B cell (primary cell): ENCODE measurements around the gene TAF1A. TPM values are rescaled to one million over a fixed set of nuclear protein-coding genes. Genes with fewer than 3 reads are reported as not detected.
A peak's percentile ranks its signal among the peaks of the same experiment; 100 is the strongest.

ENCODE experiments used
- ATAC-seq: fragments of 200-7000 bp; cut with Tn5 transposase; one replicate; pipeline ENCODE4 v1.10.0; 2021; ENCODE audit warnings: low read depth, mild to moderate bottlenecking, moderate number of reproducible peaks, moderate library complexity
- CTCF ChIA-PET: fragments of 350-600 bp; sonication (Branson Sonifier 250); formaldehyde crosslinking; loops from one replicate; lab custom pipeline; 2021; ENCODE audit warnings: antibody characterized with exemption, inconsistent platforms; lab: Charles Lee
- POLR2A ChIA-PET: fragments of 350-600 bp; sonication (Branson Sonifier 250); formaldehyde crosslinking; loops from one replicate; lab custom pipeline; 2021; ENCODE audit warnings: antibody characterized with exemption; lab: Charles Lee
- DNase-seq: peaks from one replicate; pipeline ENCODE4 v3.0.0; 2013
- H2AFZ ChIP-seq: 2 replicates; pipeline ENCODE4 v1.6.1; 2012; ENCODE audit warnings: mild to moderate bottlenecking, low read depth, low read length; ENCODE audit not compliant: insufficient read depth, poor library complexity, severe bottlenecking
- H3K27ac ChIP-seq, 2 donors: 1 replicate in 1 of 2; 2 replicates in 1 of 2; pipeline ENCODE4 v1.5.1; 2012 to 2013; ENCODE audit warnings: low read length in 2 of 2, mild to moderate bottlenecking in 2 of 2, moderate library complexity in 1 of 2
- H3K27me3 ChIP-seq, 4 experiments: fragments of 200-600 bp in 1 of 4; sonication (generic) in 1 of 4; replicated peaks in 1 of 4; 1 replicate in 2 of 4; 2 replicates in 2 of 4; pipeline versions ENCODE4 v1.6.1 to v1.7.0; 2013 to 2016; ENCODE audit warnings: low read length in 3 of 4, mild to moderate bottlenecking in 2 of 4, mixed read lengths in 1 of 4, moderate library complexity in 1 of 4; ENCODE audit not compliant: insufficient read depth in 4 of 4, control insufficient read depth in 3 of 4; ENCODE audit errors: control extremely low read depth in 1 of 4
- H3K36me3 ChIP-seq, 2 experiments: replicated peaks in 1 of 2; 1 replicate in 1 of 2; 2 replicates in 1 of 2; pipeline versions ENCODE4 v1.6.1 to v1.7.1; 2013; ENCODE audit warnings: low read length in 1 of 2; ENCODE audit not compliant: insufficient read depth in 2 of 2, control insufficient read depth in 1 of 2; ENCODE audit errors: control extremely low read depth in 1 of 2, extremely low read depth in 1 of 2
- H3K4me1 ChIP-seq, 2 donors: fragments of 200-600 bp in 1 of 2; sonication (generic) in 1 of 2; 1 replicate in 1 of 2; 2 replicates in 1 of 2; pipeline versions ENCODE4 v1.5.1 to v1.6.1; 2013 to 2017; ENCODE audit warnings: low read length in 2 of 2; ENCODE audit not compliant: control insufficient read depth in 2 of 2, insufficient read depth in 2 of 2
- H3K4me2 ChIP-seq: replicated peaks from 2 replicates; pipeline ENCODE3; 2012; ENCODE audit warnings: mild to moderate bottlenecking, low read depth, low read length; ENCODE audit not compliant: poor library complexity, severe bottlenecking
- H3K4me3 ChIP-seq, 5 experiments: fragments of 200-600 bp in 1 of 5; sonication (generic) in 1 of 5; 1 replicate in 3 of 5; 2 replicates in 2 of 5; pipeline versions ENCODE4 v1.5.1 to v1.7.0; 2011 to 2016; ENCODE audit warnings: low read length in 4 of 5, mild to moderate bottlenecking in 4 of 5, low read depth in 2 of 5, control low read depth in 1 of 5, moderate library complexity in 1 of 5; ENCODE audit not compliant: insufficient read depth in 1 of 5; ENCODE audit errors: control extremely low read depth in 1 of 5, extremely low read depth in 1 of 5
- H3K79me2 ChIP-seq: fragments of 200-600 bp; sonication (generic); one replicate; pipeline ENCODE4 v1.6.0; 2016; ENCODE audit warnings: low read length; ENCODE audit not compliant: control insufficient read depth, insufficient read depth
- H3K9ac ChIP-seq: fragments of 200-600 bp; sonication (generic); 2 replicates; pipeline ENCODE4 v1.6.1; 2017; ENCODE audit warnings: mild to moderate bottlenecking, low read length, moderate library complexity
- H3K9me3 ChIP-seq, 3 donors: one replicate each; pipeline versions ENCODE4 v1.6.1 to v1.7.1; 2013; ENCODE audit warnings: low read length in 2 of 3; ENCODE audit not compliant: control insufficient read depth in 2 of 3, insufficient read depth in 1 of 3; ENCODE audit errors: control extremely low read depth in 1 of 3
- H4K20me1 ChIP-seq: 2 replicates; pipeline ENCODE4 v1.6.0; 2012; ENCODE audit warnings: mild to moderate bottlenecking, low read length; ENCODE audit not compliant: insufficient read depth, control insufficient read depth, poor library complexity, severe bottlenecking
- H3K27ac Mint-ChIP-seq: one replicate; pipeline ENCODE4 v1.8.0; 2021; ENCODE audit warnings: mixed read lengths
- H3K27me3 Mint-ChIP-seq: one replicate; pipeline ENCODE4 v1.8.0; 2021; ENCODE audit warnings: mixed read lengths
- H3K4me1 Mint-ChIP-seq: one replicate; pipeline ENCODE4 v1.8.0; 2021; ENCODE audit warnings: mixed read lengths
- H3K4me3 Mint-ChIP-seq: one replicate; pipeline ENCODE4 v1.8.0; 2021; ENCODE audit warnings: mixed read lengths
- H3K9me3 Mint-ChIP-seq: one replicate; pipeline ENCODE4 v1.8.0; 2022; ENCODE audit warnings: mixed read lengths; ENCODE audit not compliant: insufficient read depth
- EZH2 ChIP-seq: IDR thresholded peaks from 2 replicates; pipeline ENCODE4 v1.6.1; 2012; ENCODE audit warnings: borderline replicate concordance, low read depth, mild to moderate bottlenecking, moderate library complexity, low read length; ENCODE audit not compliant: insufficient read depth, poor library complexity, severe bottlenecking
- WGBS: methylation state at CpG from one replicate; pipeline ENCODE4 v1.1.5; 2013; ENCODE audit warnings: missing lambda C conversion rate; ENCODE audit not compliant: insufficient coverage; 5-methylcytosine and 5-hydroxymethylcytosine counted together
- intact Hi-C: fragments of 100-400 bp; cut with micrococcal nuclease; formaldehyde crosslinking; loops from one replicate; pipeline ENCODE4 v1.10.0; 2022
- polyA plus RNA-seq: library from polyadenylated mRNA; depleted of rRNA; stranded (reverse); fragments of >200 nt; gene quantifications from 2 replicates; pipeline ENCODE4 v1.2.3, GENCODE V29; 2012
- total RNA-seq, 2 donors: library from RNA; stranded (reverse); fragments of 120-200 nt in 1 of 2; gene quantifications; 1 replicate in 1 of 2; 2 replicates in 1 of 2; pipeline versions ENCODE4 v1.2.3 to v1.2.4, GENCODE V29; 2013 to 2022
- TF ChIP-seq, protein P1 (sequence below): fragments of 200-600 bp; IDR thresholded peaks from one replicate; pipeline ENCODE4 v1.8.0; 2022; ENCODE audit warnings: antibody characterized with exemption, mild to moderate bottlenecking

TAF1A gene
- total and polyA plus RNA-seq, 2 donors (not counting 1 experiment from before 2014, with no cell fraction given) = 12.7 to 23.7 TPM

DNA sequence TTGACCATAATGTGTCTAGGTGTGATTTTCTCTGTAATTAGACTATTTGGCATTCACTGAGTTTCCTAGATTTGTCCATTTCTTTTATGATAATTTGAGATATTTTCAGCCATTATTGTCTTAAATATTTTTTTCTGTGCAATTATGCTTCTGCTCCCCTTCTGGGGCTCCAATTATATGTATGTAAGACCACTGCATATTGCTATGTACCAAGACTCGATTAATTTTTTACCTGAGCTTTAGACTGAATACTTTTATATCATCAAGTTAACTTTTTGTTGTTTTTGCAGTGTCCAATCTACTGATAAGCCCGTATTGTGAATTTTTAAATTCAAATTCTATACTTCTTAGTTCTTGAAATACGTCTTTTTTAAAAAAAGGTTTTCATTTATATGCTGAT, 5.1 kb upstream of the TAF1A start:
- no peaks in the 10 kb centered on the region for H3K36me3 ChIP-seq
- POLR2A ChIA-PET = no interaction called here
- Mint-ChIP-seq H3K4me3 (no peak overlapping the region), H3K4me1 (peaks cover 9% of the 10 kb centered on the region), H3K27me3 (no peaks in the 10 kb centered on the region), H3K9me3 (no peaks in the 10 kb centered on the region), H3K27ac (no peak overlapping the region)
- H3K9me3 ChIP-seq = no peaks in the 10 kb centered on the region
- no peak overlapping the region for H3K9ac ChIP-seq
- ATAC-seq = no peak
- TF ChIP-seq, protein P1, sequence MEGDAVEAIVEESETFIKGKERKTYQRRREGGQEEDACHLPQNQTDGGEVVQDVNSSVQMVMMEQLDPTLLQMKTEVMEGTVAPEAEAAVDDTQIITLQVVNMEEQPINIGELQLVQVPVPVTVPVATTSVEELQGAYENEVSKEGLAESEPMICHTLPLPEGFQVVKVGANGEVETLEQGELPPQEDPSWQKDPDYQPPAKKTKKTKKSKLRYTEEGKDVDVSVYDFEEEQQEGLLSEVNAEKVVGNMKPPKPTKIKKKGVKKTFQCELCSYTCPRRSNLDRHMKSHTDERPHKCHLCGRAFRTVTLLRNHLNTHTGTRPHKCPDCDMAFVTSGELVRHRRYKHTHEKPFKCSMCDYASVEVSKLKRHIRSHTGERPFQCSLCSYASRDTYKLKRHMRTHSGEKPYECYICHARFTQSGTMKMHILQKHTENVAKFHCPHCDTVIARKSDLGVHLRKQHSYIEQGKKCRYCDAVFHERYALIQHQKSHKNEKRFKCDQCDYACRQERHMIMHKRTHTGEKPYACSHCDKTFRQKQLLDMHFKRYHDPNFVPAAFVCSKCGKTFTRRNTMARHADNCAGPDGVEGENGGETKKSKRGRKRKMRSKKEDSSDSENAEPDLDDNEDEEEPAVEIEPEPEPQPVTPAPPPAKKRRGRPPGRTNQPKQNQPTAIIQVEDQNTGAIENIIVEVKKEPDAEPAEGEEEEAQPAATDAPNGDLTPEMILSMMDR = no peak
- TF ChIP-seq EZH2 = no peak
- H3K27me3 ChIP-seq = no peaks in the 10 kb centered on the region
- H4K20me1 ChIP-seq = no peaks in the 10 kb centered on the region
- DNase-seq = no peak
- no peak overlapping the region for H3K4me3 ChIP-seq
- intact Hi-C loops = no loop called here
- no peak overlapping the region for H3K4me2 ChIP-seq
- CTCF ChIA-PET = interaction anchor here (1.5 kb wide), 1 partner anchor 40 kb away, joined by 3 read pairs; no protein-coding TSS in a partner anchor
- H2AFZ ChIP-seq = no peak overlapping the region
- H3K4me1 ChIP-seq = peaks cover 6 to 8% of the 10 kb centered on the region in 2 donors
- H3K79me2 ChIP-seq = peaks cover 11% of the 10 kb centered on the region
- H3K27ac ChIP-seq = no peak overlapping the region
- no CpG with 5 or more reads among the region's 3 CpGs for WGBS

DNA sequence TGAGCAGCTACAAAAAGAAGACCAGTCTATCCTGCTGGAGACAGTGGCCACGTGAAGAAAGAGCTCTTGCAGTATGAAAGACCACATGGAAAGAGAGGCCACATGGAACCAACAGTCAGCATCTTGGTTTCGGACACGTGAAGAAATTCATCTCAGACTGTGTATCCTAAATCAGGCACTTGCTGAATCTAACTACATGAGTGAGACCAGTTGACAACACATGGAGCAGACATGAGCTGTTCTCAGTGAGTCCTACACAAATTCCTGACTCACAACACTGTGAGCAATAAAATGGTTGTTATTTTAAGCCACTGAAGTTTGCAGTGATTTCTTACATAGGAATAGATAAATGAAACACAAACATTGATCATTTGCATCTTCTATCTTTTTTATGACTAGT, 2.4 kb upstream of the TAF1A start:
- Mint-ChIP-seq H3K27ac (no peak overlapping the region), H3K27me3 (no peaks in the 10 kb centered on the region), H3K4me1 (peaks cover 33% of the 10 kb centered on the region), H3K9me3 (no peaks in the 10 kb centered on the region), H3K4me3 (peak overlapping the region; percentile 60)
- H3K27me3 ChIP-seq = no peaks in the 10 kb centered on the region
- intact Hi-C loops = no loop called here
- no peak overlapping the region for H3K27ac ChIP-seq
- TF ChIP-seq EZH2 = no peak
- TF ChIP-seq, protein P1 = no peak
- no peak overlapping the region for H3K9ac ChIP-seq
- DNase-seq = no peak
- no peak overlapping the region for H3K4me3 ChIP-seq
- peaks cover 0 to 5% of the 10 kb centered on the region in 2 experiments for H3K36me3 ChIP-seq
- peaks cover 35% of the 10 kb centered on the region for H3K79me2 ChIP-seq
- WGBS = 80% methylated on average over 1 of the region's 3 CpGs
- H3K4me1 ChIP-seq = peaks cover 19 to 23% of the 10 kb centered on the region in 2 donors
- CTCF ChIA-PET = no interaction called here
- no peaks in the 10 kb centered on the region for H3K9me3 ChIP-seq
- no peaks in the 10 kb centered on the region for H4K20me1 ChIP-seq
- no peak overlapping the region for H3K4me2 ChIP-seq
- H2AFZ ChIP-seq = no peak overlapping the region
- no peak for ATAC-seq
- POLR2A ChIA-PET = no interaction called here
